Measurements from ENCODE around the gene DTX4.
A peak's percentile ranks its signal among the peaks of the same experiment; 100 is the strongest.

Gene DTX4

GRCh38 chr11:59141673-59142460 is 30.1 kb upstream of the DTX4 start:
- H3K27me3 Mint-ChIP-seq (ENCODE audit: low read depth) = peaks cover 15% of the 10 kb centered on the region
- H3K27ac Mint-ChIP-seq = peak overlapping the region; percentile 91 to 92 (median 92)
- no peaks in the 10 kb centered on the region for H3K36me3 Mint-ChIP-seq (ENCODE audit: low read depth)
- H3K9me3 Mint-ChIP-seq = no peaks in the 10 kb centered on the region
- peak overlapping the region; percentile 93 to 94 (median 93) for H3K4me3 Mint-ChIP-seq
- H3K4me1 Mint-ChIP-seq = peaks cover 33% of the 10 kb centered on the region
- TF ChIP-seq, protein P1, sequence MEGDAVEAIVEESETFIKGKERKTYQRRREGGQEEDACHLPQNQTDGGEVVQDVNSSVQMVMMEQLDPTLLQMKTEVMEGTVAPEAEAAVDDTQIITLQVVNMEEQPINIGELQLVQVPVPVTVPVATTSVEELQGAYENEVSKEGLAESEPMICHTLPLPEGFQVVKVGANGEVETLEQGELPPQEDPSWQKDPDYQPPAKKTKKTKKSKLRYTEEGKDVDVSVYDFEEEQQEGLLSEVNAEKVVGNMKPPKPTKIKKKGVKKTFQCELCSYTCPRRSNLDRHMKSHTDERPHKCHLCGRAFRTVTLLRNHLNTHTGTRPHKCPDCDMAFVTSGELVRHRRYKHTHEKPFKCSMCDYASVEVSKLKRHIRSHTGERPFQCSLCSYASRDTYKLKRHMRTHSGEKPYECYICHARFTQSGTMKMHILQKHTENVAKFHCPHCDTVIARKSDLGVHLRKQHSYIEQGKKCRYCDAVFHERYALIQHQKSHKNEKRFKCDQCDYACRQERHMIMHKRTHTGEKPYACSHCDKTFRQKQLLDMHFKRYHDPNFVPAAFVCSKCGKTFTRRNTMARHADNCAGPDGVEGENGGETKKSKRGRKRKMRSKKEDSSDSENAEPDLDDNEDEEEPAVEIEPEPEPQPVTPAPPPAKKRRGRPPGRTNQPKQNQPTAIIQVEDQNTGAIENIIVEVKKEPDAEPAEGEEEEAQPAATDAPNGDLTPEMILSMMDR (IDR thresholded peaks at IDR 0.05; ENCODE audit: unreplicated experiment in 3 of 3) = no peak

GRCh38 chr11:59142530-59143507 is 29.1 kb upstream of the DTX4 start, which contains the start of gene FAM111A:
FAM111A (plus strand) TSS chr11:59142856; CDS start chr11:59148873, 6,017 bp downstream.
- TF ChIP-seq, protein P1 (IDR thresholded peaks at IDR 0.05; ENCODE audit: unreplicated experiment in 3 of 3) = peak in 2 of 3 experiments; percentile 36 to 46
- H3K4me1 Mint-ChIP-seq = peaks cover 33% of the 10 kb centered on the region
- H3K36me3 Mint-ChIP-seq (ENCODE audit: low read depth) = no peaks in the 10 kb centered on the region
- H3K27me3 Mint-ChIP-seq (ENCODE audit: low read depth) = peaks cover 15% of the 10 kb centered on the region
- H3K4me3 Mint-ChIP-seq = peak within 1 kb of the TSS; percentile 93 to 94 (median 93)
- H3K9me3 Mint-ChIP-seq = no peaks in the 10 kb centered on the region
- H3K27ac Mint-ChIP-seq = peak within 1 kb of the TSS; percentile 91 to 92 (median 92)

- Mint-ChIP-seq H3K27ac (peak overlapping the region; percentile 91 to 92 (median 92)), H3K36me3 (ENCODE audit: low read depth) (peaks cover under 1% of the 10 kb centered on the region), H3K4me3 (peak overlapping the region; percentile 93 to 94 (median 93)), H3K4me1 (peaks cover 33% of the 10 kb centered on the region), H3K9me3 (no peaks in the 10 kb centered on the region), H3K27me3 (ENCODE audit: low read depth) (peaks cover 15% of the 10 kb centered on the region)
- TF ChIP-seq, protein P1 (IDR thresholded peaks at IDR 0.05; ENCODE audit: unreplicated experiment in 3 of 3) = no peak
Observed at GRCh38 chr11:59144096-59144495, 27.8 kb upstream of the DTX4 start.

DNA sequence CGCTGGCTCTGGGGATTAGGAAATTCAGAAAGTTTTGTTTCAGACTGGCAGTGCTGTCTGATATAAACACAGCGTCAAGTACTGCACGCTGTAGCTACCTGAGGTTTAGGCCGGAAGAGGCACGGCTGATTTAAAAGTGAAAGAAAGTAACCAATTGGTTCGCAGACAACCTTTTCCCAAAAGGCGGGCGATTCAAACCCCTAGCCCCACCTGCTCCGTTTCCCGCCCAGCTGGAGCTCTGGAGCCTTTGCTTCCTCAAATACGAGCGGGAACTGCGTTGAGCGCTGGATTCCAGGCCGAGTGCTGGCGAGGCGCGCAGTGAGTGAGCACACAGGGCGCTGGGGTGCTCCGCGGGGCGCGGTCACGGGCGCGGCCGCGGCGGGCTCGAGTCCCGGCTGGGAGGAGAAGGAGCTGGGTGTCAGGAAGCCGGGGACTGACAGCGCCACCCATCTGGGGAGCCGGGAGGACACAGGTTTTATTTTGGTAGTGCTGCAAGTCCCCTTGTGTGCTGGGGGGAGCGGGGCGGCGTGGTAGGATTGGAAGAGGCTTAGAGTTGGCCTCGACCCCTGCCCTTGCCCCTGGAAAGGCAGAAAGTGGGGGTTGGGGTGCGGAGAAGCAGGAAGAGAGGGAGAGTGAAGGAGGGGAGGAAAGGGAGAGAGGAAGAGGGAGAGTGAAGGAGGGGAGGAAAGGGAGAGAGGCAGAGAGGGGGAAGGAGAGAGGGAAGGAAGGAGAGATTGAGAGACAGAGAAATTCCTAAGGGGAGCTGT is 27.2 kb upstream of the DTX4 start:
- peak overlapping the region; percentile 93 to 94 (median 93) for H3K4me3 Mint-ChIP-seq
- no peaks in the 10 kb centered on the region for H3K9me3 Mint-ChIP-seq
- peaks cover 15% of the 10 kb centered on the region for H3K27me3 Mint-ChIP-seq (ENCODE audit: low read depth)
- peak overlapping the region; percentile 90 to 92 (median 91) for H3K27ac Mint-ChIP-seq
- TF ChIP-seq, protein P1 (IDR thresholded peaks at IDR 0.05; ENCODE audit: unreplicated experiment in 3 of 3) = no peak
- H3K36me3 Mint-ChIP-seq (ENCODE audit: low read depth) = peaks cover 4% of the 10 kb centered on the region
- H3K4me1 Mint-ChIP-seq = peaks cover 33% of the 10 kb centered on the region

- no peaks in the 10 kb centered on the region for H3K9me3 Mint-ChIP-seq
- TF ChIP-seq, protein P1 (IDR thresholded peaks at IDR 0.05; ENCODE audit: unreplicated experiment in 3 of 3) = no peak
- H3K27ac Mint-ChIP-seq = peak overlapping the region; percentile 24 to 91 (median 40)
- peaks cover 4% of the 10 kb centered on the region for H3K36me3 Mint-ChIP-seq (ENCODE audit: low read depth)
- H3K27me3 Mint-ChIP-seq (ENCODE audit: low read depth) = peaks cover 15% of the 10 kb centered on the region
- peak overlapping the region; percentile 93 to 94 (median 93) for H3K4me3 Mint-ChIP-seq
- peaks cover 33% of the 10 kb centered on the region for H3K4me1 Mint-ChIP-seq
Observed at GRCh38 chr11:59145534-59145933, 26.4 kb upstream of the DTX4 start.
